ENCODE measurements around the gene DNM3.

Gene DNM3

GRCh38 chr1:172112576-172112975 is 271.3 kb downstream of the DNM3 start:
- H3K9ac ChIP-seq (ENCODE audit: low read length): no peak overlapping the region
- H3K4me3 ChIP-seq (ENCODE audit: low read length): no peak overlapping the region
- no peaks in the 10 kb centered on the region for H3K79me2 ChIP-seq (ENCODE audit: low read length)
- no peak for DNase-seq
- H3F3A ChIP-seq (ENCODE audit: insufficient read depth, low read length): no peaks in the 10 kb centered on the region
- H3K9me2 ChIP-seq (replicated peaks; ENCODE audit: insufficient read depth, low read length): no peaks in the 10 kb centered on the region
- no peak for TF ChIP-seq EZH2 (optimal IDR thresholded peaks at IDR 0.05; ENCODE audit: low read depth, low read length)
- TF ChIP-seq, protein P1, sequence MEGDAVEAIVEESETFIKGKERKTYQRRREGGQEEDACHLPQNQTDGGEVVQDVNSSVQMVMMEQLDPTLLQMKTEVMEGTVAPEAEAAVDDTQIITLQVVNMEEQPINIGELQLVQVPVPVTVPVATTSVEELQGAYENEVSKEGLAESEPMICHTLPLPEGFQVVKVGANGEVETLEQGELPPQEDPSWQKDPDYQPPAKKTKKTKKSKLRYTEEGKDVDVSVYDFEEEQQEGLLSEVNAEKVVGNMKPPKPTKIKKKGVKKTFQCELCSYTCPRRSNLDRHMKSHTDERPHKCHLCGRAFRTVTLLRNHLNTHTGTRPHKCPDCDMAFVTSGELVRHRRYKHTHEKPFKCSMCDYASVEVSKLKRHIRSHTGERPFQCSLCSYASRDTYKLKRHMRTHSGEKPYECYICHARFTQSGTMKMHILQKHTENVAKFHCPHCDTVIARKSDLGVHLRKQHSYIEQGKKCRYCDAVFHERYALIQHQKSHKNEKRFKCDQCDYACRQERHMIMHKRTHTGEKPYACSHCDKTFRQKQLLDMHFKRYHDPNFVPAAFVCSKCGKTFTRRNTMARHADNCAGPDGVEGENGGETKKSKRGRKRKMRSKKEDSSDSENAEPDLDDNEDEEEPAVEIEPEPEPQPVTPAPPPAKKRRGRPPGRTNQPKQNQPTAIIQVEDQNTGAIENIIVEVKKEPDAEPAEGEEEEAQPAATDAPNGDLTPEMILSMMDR (IDR thresholded peaks at IDR 0.05; ENCODE audit: low read length): no peak
- no peak for TF ChIP-seq EZH2phosphoT487 (IDR thresholded peaks at IDR 0.05; ENCODE audit: low read length)
- no peaks in the 10 kb centered on the region for H3K9me3 ChIP-seq (replicated peaks; ENCODE audit: insufficient read depth, low read length)
- H4K20me1 ChIP-seq (ENCODE audit: insufficient read depth, low read length): no peaks in the 10 kb centered on the region
- H3K36me3 ChIP-seq (replicated peaks; ENCODE audit: insufficient read depth, low read length): no peaks in the 10 kb centered on the region
- H3K4me2 ChIP-seq (ENCODE audit: low read depth, low read length): no peak overlapping the region
- no peak overlapping the region for H2AFZ ChIP-seq (ENCODE audit: low read length)
- H3K4me1 ChIP-seq (ENCODE audit: low read length): no peaks in the 10 kb centered on the region
- no peaks in the 10 kb centered on the region for H3K27me3 ChIP-seq (replicated peaks; ENCODE audit: insufficient read depth, low read length)
- no peak overlapping the region for H3K27ac ChIP-seq (ENCODE audit: low read length)

GRCh38 chr1:172117800-172118199 is 276.5 kb downstream of the DNM3 start:
- Histone ChIP-seq H3K9me3 (replicated peaks; ENCODE audit: insufficient read depth, low read length) (no peaks in the 10 kb centered on the region), H3K4me2 (ENCODE audit: low read depth, low read length) (no peak overlapping the region), H3K4me3 (ENCODE audit: low read length) (no peak overlapping the region), H3K4me1 (ENCODE audit: low read length) (no peaks in the 10 kb centered on the region), H3K79me2 (ENCODE audit: low read length) (no peaks in the 10 kb centered on the region), H3K9me2 (replicated peaks; ENCODE audit: insufficient read depth, low read length) (no peaks in the 10 kb centered on the region), H3K36me3 (replicated peaks; ENCODE audit: insufficient read depth, low read length) (no peaks in the 10 kb centered on the region), H4K20me1 (ENCODE audit: insufficient read depth, low read length) (no peaks in the 10 kb centered on the region), H3K27me3 (replicated peaks; ENCODE audit: insufficient read depth, low read length) (no peaks in the 10 kb centered on the region), H3K27ac (ENCODE audit: low read length) (no peak overlapping the region), H3F3A (ENCODE audit: insufficient read depth, low read length) (no peaks in the 10 kb centered on the region), H3K9ac (ENCODE audit: low read length) (no peak overlapping the region), H2AFZ (ENCODE audit: low read length) (no peak overlapping the region)
- TF ChIP-seq EZH2phosphoT487 (IDR thresholded peaks at IDR 0.05; ENCODE audit: low read length) (no peak), EZH2 (optimal IDR thresholded peaks at IDR 0.05; ENCODE audit: low read depth, low read length) (no peak)
- TF ChIP-seq, protein P1 (IDR thresholded peaks at IDR 0.05; ENCODE audit: low read length): no peak
- DNase-seq: peak; percentile 39

DNA sequence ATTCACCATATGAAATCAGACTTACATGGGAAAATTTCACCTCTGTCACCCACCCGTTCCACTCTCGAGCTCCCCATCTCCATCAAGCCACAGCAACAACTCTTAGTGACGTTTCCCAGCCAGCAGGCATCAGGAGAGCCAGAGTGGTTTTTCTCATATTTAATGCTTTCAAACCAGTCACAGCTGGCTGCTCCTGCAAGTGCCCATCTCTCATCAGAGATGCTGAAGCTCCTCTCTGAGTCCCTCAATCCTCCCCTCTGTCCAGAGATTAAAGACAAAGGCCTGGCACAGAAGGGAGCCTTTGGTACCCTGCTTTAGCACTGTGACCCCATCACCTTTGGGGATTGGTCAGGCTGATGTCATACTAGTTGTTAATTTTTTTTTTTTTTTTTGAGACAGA is 277.3 kb downstream of the DNM3 start:
- no peak overlapping the region for H3K4me3 ChIP-seq (ENCODE audit: low read length)
- H2AFZ ChIP-seq (ENCODE audit: low read length): no peak overlapping the region
- H3K4me2 ChIP-seq (ENCODE audit: low read depth, low read length): no peak overlapping the region
- DNase-seq: no peak
- no peaks in the 10 kb centered on the region for H3F3A ChIP-seq (ENCODE audit: insufficient read depth, low read length)
- no peaks in the 10 kb centered on the region for H3K4me1 ChIP-seq (ENCODE audit: low read length)
- TF ChIP-seq EZH2 (optimal IDR thresholded peaks at IDR 0.05; ENCODE audit: low read depth, low read length): no peak
- TF ChIP-seq EZH2phosphoT487 (IDR thresholded peaks at IDR 0.05; ENCODE audit: low read length): no peak
- TF ChIP-seq, protein P1 (IDR thresholded peaks at IDR 0.05; ENCODE audit: low read length): no peak
- H3K9me2 ChIP-seq (replicated peaks; ENCODE audit: insufficient read depth, low read length): no peaks in the 10 kb centered on the region
- H3K36me3 ChIP-seq (replicated peaks; ENCODE audit: insufficient read depth, low read length): no peaks in the 10 kb centered on the region
- H3K27ac ChIP-seq (ENCODE audit: low read length): no peak overlapping the region
- H3K79me2 ChIP-seq (ENCODE audit: low read length): no peaks in the 10 kb centered on the region
- H3K9me3 ChIP-seq (replicated peaks; ENCODE audit: insufficient read depth, low read length): no peaks in the 10 kb centered on the region
- H3K9ac ChIP-seq (ENCODE audit: low read length): no peak overlapping the region
- H3K27me3 ChIP-seq (replicated peaks; ENCODE audit: insufficient read depth, low read length): no peaks in the 10 kb centered on the region
- no peaks in the 10 kb centered on the region for H4K20me1 ChIP-seq (ENCODE audit: insufficient read depth, low read length)
